Body of pancreas (tissue), 4 donors: ENCODE results near the gene LBX1. TPM values are rescaled to one million over a fixed set of nuclear protein-coding genes. Genes with fewer than 3 reads are reported as not detected.

Experiments used
- ATAC-seq: fragments of 150-250 bp; one replicate; pipeline ENCODE4 v1.9.1; 2016
- DNase-seq, 4 donors: peaks; one replicate each; pipeline ENCODE4 v3.0.0-alpha.2; 2019
- H3K27ac ChIP-seq, 4 donors: fragments of 200-600 bp; sonication (generic); 1 replicate in 3 of 4; 2 replicates in 1 of 4; pipeline versions ENCODE4 v1.5.1 to v1.6.1; 2016 to 2019; ENCODE audit warnings: mild to moderate bottlenecking in 1 of 4, mixed read lengths in 1 of 4, moderate library complexity in 1 of 4
- H3K27me3 ChIP-seq, 2 donors: fragments of 200-600 bp; sonication (generic); one replicate each; pipeline ENCODE4 v1.6.0; 2016; ENCODE audit warnings: mild to moderate bottlenecking in 1 of 2
- H3K36me3 ChIP-seq, 2 donors: fragments of 200-600 bp; sonication (generic); replicated peaks in 1 of 2; 2 replicates each; pipeline ENCODE4 v1.5.1; 2016; ENCODE audit warnings: low read depth in 2 of 2; ENCODE audit not compliant: insufficient read depth in 1 of 2
- H3K4me1 ChIP-seq: fragments of 200-600 bp; sonication (generic); one replicate; pipeline ENCODE4 v1.6.0; 2016
- H3K4me3 ChIP-seq, 2 donors: fragments of 200-600 bp; sonication (generic); 1 replicate in 1 of 2; 2 replicates in 1 of 2; pipeline ENCODE4 v1.5.1; 2016 to 2019
- H3K9me3 ChIP-seq, 3 donors: fragments of 200-600 bp; sonication (generic); 1 replicate in 2 of 3; 2 replicates in 1 of 3; pipeline ENCODE4 v1.5.1; 2016
- POLR2A ChIP-seq, 3 donors: fragments of 450-650 bp; IDR thresholded peaks; one replicate each; pipeline ENCODE4 v1.6.1; 2016; ENCODE audit warnings: antibody characterized with exemption in 3 of 3, mild to moderate bottlenecking in 2 of 3
- WGBS, 2 donors: methylation state at CpG; one replicate each; pipeline ENCODE4 v1.1.5; 2017; 5-methylcytosine and 5-hydroxymethylcytosine counted together
- intact Hi-C: fragments of 100-400 bp; cut with DNase I; formaldehyde crosslinking; loops from one replicate; pipeline ENCODE4 v1.15.1; 2023
- total RNA-seq, 2 donors: library from RNA; depleted of rRNA; stranded (reverse); fragments of >200 nt; gene quantifications; one replicate each; pipeline ENCODE4 v1.1.0, GENCODE V29; 2016
- TF ChIP-seq, protein P1 (sequence below), 7 experiments: fragments of 450-650 bp in 4 of 7; fragments of 200-600 bp in 3 of 7; sonication (generic) in 3 of 7; IDR thresholded peaks; one replicate each; pipeline ENCODE4 v1.5.1; 2016 to 2019; ENCODE audit warnings: antibody characterized with exemption in 7 of 7

The LBX1 gene
- total RNA-seq, 2 donors from 2014 or later, result not detected

DNA sequence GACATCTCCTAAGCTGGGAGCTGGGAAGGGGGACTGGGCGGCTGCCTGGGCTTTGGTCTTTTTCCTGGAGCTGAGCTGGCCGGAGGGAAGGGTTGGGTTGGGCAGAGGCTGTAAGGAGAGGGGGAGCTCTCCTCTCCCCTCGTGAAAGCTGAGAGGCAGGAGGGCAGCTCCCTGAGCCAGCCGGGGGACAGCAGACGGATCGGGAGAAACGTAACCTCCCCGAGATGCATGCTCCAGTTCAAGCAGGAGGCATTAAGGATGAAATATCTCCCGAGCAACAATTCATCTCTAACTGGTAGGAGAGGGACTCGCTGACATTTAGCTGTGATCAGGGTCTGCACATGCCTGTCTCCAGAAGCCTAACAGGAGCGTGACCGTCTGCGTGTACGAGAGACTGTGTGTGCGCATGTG lies 19.9 kb upstream of the LBX1 start:
- Histone ChIP-seq H3K4me1 (no peaks in the 10 kb centered on the region), H3K27me3 (no peaks in the 10 kb centered on the region)
- no peak for ATAC-seq

DNA sequence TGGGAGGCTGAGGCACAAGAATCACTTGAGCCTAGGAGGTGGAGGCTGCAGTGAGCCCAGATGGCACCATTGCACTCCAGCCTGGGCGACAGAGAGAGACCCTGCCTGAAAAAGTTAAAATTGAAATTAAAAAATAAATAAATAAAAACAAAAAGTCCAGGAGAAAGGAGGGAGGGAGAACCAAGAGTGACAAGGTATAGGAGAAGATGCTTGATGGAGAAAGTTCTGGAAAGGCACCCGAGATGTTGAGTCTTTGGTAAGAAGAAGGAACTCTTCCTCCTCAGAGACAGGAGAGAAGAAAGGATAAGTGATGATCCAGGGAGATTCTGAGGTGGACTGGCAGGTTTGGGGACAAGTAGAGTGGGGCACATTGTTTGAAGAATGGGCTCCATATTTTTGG lies 17.4 kb upstream of the LBX1 start:
- H3K27ac ChIP-seq, result no peak overlapping the region
- DNase-seq (no peak), ATAC-seq (no peak)
- no peaks in the 10 kb centered on the region for H3K9me3 ChIP-seq
- H3K4me1 ChIP-seq, result no peaks in the 10 kb centered on the region
- 69 to 74% methylated on average over 2 of the region's 2 CpGs for WGBS, 2 donors
- H3K4me3 ChIP-seq, result no peak overlapping the region
- intact Hi-C loops, result no loop called here
- no peak for TF ChIP-seq POLR2A (IDR thresholded peaks at IDR 0.05)
- TF ChIP-seq, protein P1, sequence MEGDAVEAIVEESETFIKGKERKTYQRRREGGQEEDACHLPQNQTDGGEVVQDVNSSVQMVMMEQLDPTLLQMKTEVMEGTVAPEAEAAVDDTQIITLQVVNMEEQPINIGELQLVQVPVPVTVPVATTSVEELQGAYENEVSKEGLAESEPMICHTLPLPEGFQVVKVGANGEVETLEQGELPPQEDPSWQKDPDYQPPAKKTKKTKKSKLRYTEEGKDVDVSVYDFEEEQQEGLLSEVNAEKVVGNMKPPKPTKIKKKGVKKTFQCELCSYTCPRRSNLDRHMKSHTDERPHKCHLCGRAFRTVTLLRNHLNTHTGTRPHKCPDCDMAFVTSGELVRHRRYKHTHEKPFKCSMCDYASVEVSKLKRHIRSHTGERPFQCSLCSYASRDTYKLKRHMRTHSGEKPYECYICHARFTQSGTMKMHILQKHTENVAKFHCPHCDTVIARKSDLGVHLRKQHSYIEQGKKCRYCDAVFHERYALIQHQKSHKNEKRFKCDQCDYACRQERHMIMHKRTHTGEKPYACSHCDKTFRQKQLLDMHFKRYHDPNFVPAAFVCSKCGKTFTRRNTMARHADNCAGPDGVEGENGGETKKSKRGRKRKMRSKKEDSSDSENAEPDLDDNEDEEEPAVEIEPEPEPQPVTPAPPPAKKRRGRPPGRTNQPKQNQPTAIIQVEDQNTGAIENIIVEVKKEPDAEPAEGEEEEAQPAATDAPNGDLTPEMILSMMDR (IDR thresholded peaks at IDR 0.05), result no peak
- no peaks in the 10 kb centered on the region for H3K36me3 ChIP-seq
- H3K27me3 ChIP-seq, result no peaks in the 10 kb centered on the region

More for the DNA sequence above, 19.9 kb upstream of the LBX1 start:
- H3K36me3 ChIP-seq, result no peaks in the 10 kb centered on the region
- H3K4me3 ChIP-seq, result no peak overlapping the region
- intact Hi-C loops, result no loop called here
- no peak overlapping the region for H3K27ac ChIP-seq
- DNase-seq, result no peak
- TF ChIP-seq POLR2A (IDR thresholded peaks at IDR 0.05), result no peak
- TF ChIP-seq, protein P1 (IDR thresholded peaks at IDR 0.05), result no peak
- WGBS, 2 donors, result 34 to 45% methylated on average over 15 of the region's 15 CpGs
- no peaks in the 10 kb centered on the region for H3K9me3 ChIP-seq

DNA sequence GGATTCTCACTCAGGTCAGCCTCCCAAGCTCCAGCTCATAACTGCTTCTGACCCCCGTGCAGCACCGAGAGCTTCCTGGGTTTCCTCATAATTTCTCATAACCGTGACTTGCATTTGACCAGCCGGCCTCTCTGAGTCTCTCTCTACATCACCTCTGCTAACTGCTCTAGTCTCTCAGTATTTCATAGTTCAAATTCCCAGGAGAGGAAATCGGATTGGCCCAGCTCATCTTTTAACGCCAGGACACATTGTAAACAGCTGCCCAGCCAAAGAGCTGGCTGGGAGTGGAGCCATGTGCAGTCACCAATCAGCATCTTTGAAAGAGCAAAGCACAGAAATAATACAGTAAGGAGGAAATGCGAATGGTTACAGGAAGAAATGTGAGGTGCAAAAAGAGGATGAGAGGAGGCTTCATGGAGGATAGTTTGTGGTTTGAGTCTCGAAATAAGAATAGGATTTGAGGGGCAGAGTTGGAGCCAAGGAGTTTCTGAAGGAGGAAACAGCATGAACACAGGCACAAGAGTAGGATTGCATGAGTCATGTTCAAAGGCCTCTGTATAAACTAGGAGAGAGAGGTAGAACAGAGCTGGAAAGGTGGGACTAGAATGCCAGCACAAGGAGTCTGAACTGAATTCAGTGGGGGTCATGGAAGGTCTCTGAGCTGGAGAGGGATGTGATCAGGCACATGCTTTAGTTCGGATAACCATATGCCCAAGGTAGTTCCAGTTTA lies 15.2 kb upstream of the LBX1 start:
- Histone ChIP-seq H3K9me3 (no peaks in the 10 kb centered on the region), H3K27me3 (no peaks in the 10 kb centered on the region), H3K4me3 (no peak overlapping the region), H3K27ac (no peak overlapping the region), H3K4me1 (no peaks in the 10 kb centered on the region), H3K36me3 (no peaks in the 10 kb centered on the region)
- DNase-seq, result no peak
- no peak for ATAC-seq
- WGBS, 2 donors, result 55 to 62% methylated on average over 9 of the region's 9 CpGs
- intact Hi-C loops, result no loop called here
- TF ChIP-seq POLR2A (IDR thresholded peaks at IDR 0.05), result no peak
- TF ChIP-seq, protein P1 (IDR thresholded peaks at IDR 0.05), result no peak

DNA sequence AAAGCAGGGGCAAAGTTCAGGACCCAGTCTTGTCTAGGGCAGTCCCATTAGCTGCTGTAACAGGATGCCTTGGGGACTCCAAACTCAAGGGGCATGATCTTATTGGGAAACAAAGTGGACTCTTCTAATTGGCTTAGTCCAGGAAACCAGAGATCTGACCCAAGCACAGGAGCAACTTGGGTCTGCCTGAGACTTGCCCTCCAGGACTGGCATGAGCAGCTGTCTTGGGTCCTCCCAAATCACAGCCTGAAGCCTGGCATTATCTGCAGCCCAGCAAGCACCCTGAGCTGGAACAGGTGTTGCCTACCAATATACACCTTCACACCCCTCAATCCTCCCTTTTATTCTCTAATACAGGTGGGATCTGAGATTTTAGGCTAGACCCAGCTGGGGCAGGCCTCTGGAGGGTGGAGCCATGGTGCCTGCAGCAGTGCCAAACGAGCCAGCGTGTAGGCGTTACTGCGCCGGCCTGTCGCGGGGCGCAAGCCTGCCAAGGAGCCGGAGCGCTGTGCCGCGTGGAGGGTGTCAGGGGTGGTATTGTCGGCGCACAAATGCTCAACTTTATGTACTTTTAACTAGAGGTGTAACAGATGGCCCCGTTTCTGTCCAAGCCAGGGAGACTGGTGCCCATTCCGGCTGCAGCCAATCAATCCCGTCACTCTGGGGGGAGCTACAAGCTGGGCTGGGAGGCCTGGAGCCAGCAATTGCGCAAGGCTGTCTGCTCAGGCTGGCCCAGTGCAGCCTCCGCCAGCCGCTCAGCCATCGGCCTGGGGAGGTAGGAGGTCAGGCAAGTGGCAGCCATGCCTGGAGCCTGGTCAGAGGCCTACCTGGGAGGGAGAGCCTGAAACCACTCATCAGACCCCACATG lies 12.8 kb upstream of the LBX1 start:
- Histone ChIP-seq H3K27ac (no peak overlapping the region), H3K4me1 (peaks cover 5% of the 10 kb centered on the region), H3K4me3 (no peak overlapping the region), H3K36me3 (no peaks in the 10 kb centered on the region), H3K9me3 (no peaks in the 10 kb centered on the region), H3K27me3 (peaks cover 0 to 17% of the 10 kb centered on the region in 2 donors)
- intact Hi-C loops, result no loop called here
- ATAC-seq (no peak), DNase-seq (no peak)
- TF ChIP-seq, protein P1 (IDR thresholded peaks at IDR 0.05), result no peak
- 92 to 94% methylated on average over 10 to 21 of the region's 21 CpGs for WGBS, 2 donors
